Endodermal cell (in vitro differentiated cells): ENCODE results near the gene C1orf21. TPM values are rescaled to one million over a fixed set of nuclear protein-coding genes. Genes with fewer than 3 reads are reported as not detected.

Source experiments
- DNase-seq: peaks from one replicate; pipeline ENCODE4 v3.0.0-alpha.2; 2017
- H3K27ac ChIP-seq: 2 replicates; pipeline ENCODE4 v1.5.1; 2013; ENCODE audit warnings: mild to moderate bottlenecking, low read depth, low read length, moderate library complexity
- H3K27me3 ChIP-seq: 2 replicates; pipeline ENCODE4 v1.6.1; 2013; ENCODE audit warnings: mild to moderate bottlenecking, low read length, moderate library complexity; ENCODE audit not compliant: insufficient read depth, control insufficient read depth, poor library complexity, severe bottlenecking
- H3K36me3 ChIP-seq: 2 replicates; pipeline ENCODE4 v1.7.0; 2013; ENCODE audit warnings: mild to moderate bottlenecking, low read length, moderate library complexity; ENCODE audit not compliant: control insufficient read depth, insufficient read depth
- H3K4me1 ChIP-seq: one replicate; pipeline ENCODE4 v1.7.0; 2013; ENCODE audit warnings: low read length; ENCODE audit not compliant: control insufficient read depth, insufficient read depth
- H3K4me3 ChIP-seq: 2 replicates; pipeline ENCODE4 v1.5.1; 2013; ENCODE audit warnings: mild to moderate bottlenecking, low read length, moderate library complexity
- H3K9ac ChIP-seq: 2 replicates; pipeline ENCODE4 v1.6.1; 2013; ENCODE audit warnings: mild to moderate bottlenecking, low read length, moderate library complexity; ENCODE audit not compliant: poor library complexity, severe bottlenecking; ENCODE audit errors: extremely low read depth
- H3K9me3 ChIP-seq: 2 replicates; pipeline ENCODE4 v1.6.1; 2013; ENCODE audit warnings: mild to moderate bottlenecking, low read length, moderate library complexity; ENCODE audit not compliant: control insufficient read depth
- H3K27ac Mint-ChIP-seq: 2 replicates; pipeline ENCODE4 v1.8.0; 2020; ENCODE audit warnings: mixed read lengths
- H3K27me3 Mint-ChIP-seq: 2 replicates; pipeline ENCODE4 v1.8.0; 2021; ENCODE audit warnings: mild to moderate bottlenecking, mixed read lengths; ENCODE audit not compliant: insufficient read depth
- H3K36me3 Mint-ChIP-seq: 2 replicates; pipeline ENCODE4 v1.8.0; 2020; ENCODE audit warnings: low read depth, mixed read lengths
- H3K4me1 Mint-ChIP-seq: 2 replicates; pipeline ENCODE4 v1.8.0; 2020; ENCODE audit warnings: mixed read lengths
- H3K4me3 Mint-ChIP-seq: 2 replicates; pipeline ENCODE4 v1.8.0; 2020; ENCODE audit warnings: mild to moderate bottlenecking, moderate library complexity, mixed read lengths
- H3K9me3 Mint-ChIP-seq: 2 replicates; pipeline ENCODE4 v1.8.0; 2020; ENCODE audit warnings: mild to moderate bottlenecking, mixed read lengths
- WGBS, 2 experiments: methylation state at CpG; one replicate each; pipeline versions ENCODE4 v1.1.5 to v1.1.7; 2013; ENCODE audit warnings: missing lambda C conversion rate in 2 of 2, mixed read lengths in 1 of 2; ENCODE audit not compliant: insufficient coverage in 1 of 2, insufficient read length in 1 of 2; 5-methylcytosine and 5-hydroxymethylcytosine counted together
- total RNA-seq, 2 donors: library from RNA; stranded (reverse); fragmentation: NEBNext Ultra II Directional in 1 of 2; extraction: Animal tissue kit (Norgen Biotek cat#: 25700) in 1 of 2; gene quantifications; 2 replicates in 1 of 2; 3 replicates in 1 of 2; pipeline ENCODE4 v1.2.1, GENCODE V29; 2021
- TF ChIP-seq, protein P1 (sequence below): fragments of 200-600 bp; sonication (generic); conservative IDR thresholded peaks from 2 replicates; pipeline ENCODE4 v1.5.0; 2021; ENCODE audit warnings: antibody characterized with exemption, mild to moderate bottlenecking

C1orf21 gene
- total RNA-seq, 2 donors from 2014 or later, result 9.1 to 10.2 TPM

DNA sequence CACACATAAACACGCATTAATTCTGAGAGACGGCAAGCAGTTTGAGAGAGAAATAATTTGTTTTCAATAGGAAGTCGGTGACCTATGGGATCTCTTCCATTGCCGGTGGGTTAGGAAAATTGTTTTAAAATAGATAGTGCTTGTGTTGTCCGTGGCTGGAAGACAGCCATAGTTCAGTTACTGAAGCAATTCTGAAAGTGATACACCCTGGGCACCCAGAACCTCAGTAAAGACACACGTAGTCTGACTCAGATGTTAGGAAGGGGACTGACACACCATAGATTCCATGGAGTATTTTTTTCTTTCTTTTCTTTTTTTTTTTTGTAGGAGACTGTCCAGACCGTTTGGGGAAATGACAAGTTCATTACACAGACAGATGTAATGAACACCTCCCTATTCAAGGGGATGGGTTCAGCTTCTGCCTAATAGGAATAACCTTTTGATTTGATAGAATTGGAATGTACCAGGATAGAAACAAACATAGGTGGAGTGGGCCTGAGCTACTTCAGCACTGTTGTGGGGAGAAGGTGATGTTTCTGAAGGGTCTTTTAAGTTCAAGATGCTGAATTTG lies 1.6 kb downstream of the C1orf21 start:
- Histone ChIP-seq H3K4me3 (peak overlapping the region; percentile 89), H3K27ac (no peak overlapping the region), H3K9ac (peak overlapping the region; percentile 35), H3K4me1 (no peaks in the 10 kb centered on the region), H3K27me3 (peaks cover 61% of the 10 kb centered on the region), H3K9me3 (no peaks in the 10 kb centered on the region), H3K36me3 (no peaks in the 10 kb centered on the region)
- peaks cover 17% of the 10 kb centered on the region for H3K4me1 Mint-ChIP-seq
- DNase-seq, result no peak
- H3K36me3 Mint-ChIP-seq, result no peaks in the 10 kb centered on the region
- no peaks in the 10 kb centered on the region for H3K9me3 Mint-ChIP-seq
- no peak overlapping the region for H3K27ac Mint-ChIP-seq
- TF ChIP-seq, protein P1, sequence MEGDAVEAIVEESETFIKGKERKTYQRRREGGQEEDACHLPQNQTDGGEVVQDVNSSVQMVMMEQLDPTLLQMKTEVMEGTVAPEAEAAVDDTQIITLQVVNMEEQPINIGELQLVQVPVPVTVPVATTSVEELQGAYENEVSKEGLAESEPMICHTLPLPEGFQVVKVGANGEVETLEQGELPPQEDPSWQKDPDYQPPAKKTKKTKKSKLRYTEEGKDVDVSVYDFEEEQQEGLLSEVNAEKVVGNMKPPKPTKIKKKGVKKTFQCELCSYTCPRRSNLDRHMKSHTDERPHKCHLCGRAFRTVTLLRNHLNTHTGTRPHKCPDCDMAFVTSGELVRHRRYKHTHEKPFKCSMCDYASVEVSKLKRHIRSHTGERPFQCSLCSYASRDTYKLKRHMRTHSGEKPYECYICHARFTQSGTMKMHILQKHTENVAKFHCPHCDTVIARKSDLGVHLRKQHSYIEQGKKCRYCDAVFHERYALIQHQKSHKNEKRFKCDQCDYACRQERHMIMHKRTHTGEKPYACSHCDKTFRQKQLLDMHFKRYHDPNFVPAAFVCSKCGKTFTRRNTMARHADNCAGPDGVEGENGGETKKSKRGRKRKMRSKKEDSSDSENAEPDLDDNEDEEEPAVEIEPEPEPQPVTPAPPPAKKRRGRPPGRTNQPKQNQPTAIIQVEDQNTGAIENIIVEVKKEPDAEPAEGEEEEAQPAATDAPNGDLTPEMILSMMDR, result no peak
- peak overlapping the region; percentile 68 for H3K4me3 Mint-ChIP-seq
- H3K27me3 Mint-ChIP-seq, result peaks cover 83% of the 10 kb centered on the region
- 11 to 18% methylated on average over 2 to 6 of the region's 7 CpGs for WGBS, 2 experiments

DNA sequence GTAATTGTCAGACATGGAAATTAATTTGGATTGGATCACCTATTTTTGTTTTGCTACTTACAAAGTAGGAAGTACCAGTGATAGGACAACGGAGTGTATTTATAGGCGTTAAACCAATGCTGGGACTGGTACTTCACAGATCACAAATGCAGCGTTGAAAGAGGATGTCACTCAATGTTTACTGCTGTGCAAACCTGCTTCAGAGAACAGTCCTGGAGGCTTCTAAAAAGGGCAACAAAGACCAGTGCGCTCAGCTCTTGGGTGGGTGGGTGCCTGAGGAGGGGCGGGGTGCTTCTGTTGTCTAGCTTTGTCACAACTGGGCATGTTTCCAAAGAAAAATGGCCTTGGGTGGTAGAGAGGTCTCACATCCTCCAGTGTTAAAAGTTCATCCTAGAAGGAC lies 2.1 kb downstream of the C1orf21 start:
- peak overlapping the region; percentile 89 for H3K4me3 ChIP-seq
- Mint-ChIP-seq H3K36me3 (no peaks in the 10 kb centered on the region), H3K27me3 (peaks cover 79% of the 10 kb centered on the region), H3K4me3 (peak overlapping the region; percentile 68), H3K4me1 (peaks cover 14% of the 10 kb centered on the region), H3K27ac (no peak overlapping the region), H3K9me3 (no peaks in the 10 kb centered on the region)
- no peak for DNase-seq
- 63 to 70% methylated on average over 3 to 5 of the region's 5 CpGs for WGBS, 2 experiments
- no peaks in the 10 kb centered on the region for H3K36me3 ChIP-seq
- H3K4me1 ChIP-seq, result no peaks in the 10 kb centered on the region
- no peak overlapping the region for H3K9ac ChIP-seq
- H3K27ac ChIP-seq, result no peak overlapping the region
- H3K9me3 ChIP-seq, result no peaks in the 10 kb centered on the region
- TF ChIP-seq, protein P1, result no peak
- peaks cover 56% of the 10 kb centered on the region for H3K27me3 ChIP-seq

DNA sequence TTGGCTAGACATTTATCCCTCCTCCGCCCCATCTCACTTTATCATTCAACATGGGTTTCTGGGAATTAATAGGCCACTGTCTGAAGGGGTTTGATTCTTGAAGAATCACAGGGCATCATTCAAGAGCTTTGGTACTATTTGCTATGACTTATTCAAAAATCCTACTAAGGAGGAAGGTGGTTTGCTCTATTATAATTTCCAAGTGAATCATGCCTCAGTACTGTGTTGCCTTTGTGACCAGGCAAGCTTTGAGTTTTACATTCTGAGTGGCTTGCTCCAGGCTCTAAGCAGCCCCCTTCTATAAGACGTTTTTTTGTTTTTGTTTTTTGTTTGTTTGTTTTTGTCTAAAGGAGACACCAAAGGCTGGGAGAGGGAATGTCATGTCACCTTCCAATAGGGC lies 2.6 kb downstream of the C1orf21 start:
- no peaks in the 10 kb centered on the region for H3K4me1 ChIP-seq
- H3K4me3 Mint-ChIP-seq, result no peak overlapping the region
- peaks cover 51% of the 10 kb centered on the region for H3K27me3 ChIP-seq
- H3K9me3 Mint-ChIP-seq, result no peaks in the 10 kb centered on the region
- no peak overlapping the region for H3K9ac ChIP-seq
- WGBS, 2 experiments, result 87 to 100% methylated on average over 1 to 2 of the region's 2 CpGs
- TF ChIP-seq, protein P1, result no peak
- H3K9me3 ChIP-seq, result no peaks in the 10 kb centered on the region
- H3K4me1 Mint-ChIP-seq, result peaks cover 13% of the 10 kb centered on the region
- no peaks in the 10 kb centered on the region for H3K36me3 ChIP-seq
- DNase-seq, result no peak
- peak overlapping the region; percentile 89 for H3K4me3 ChIP-seq
- no peak overlapping the region for H3K27ac Mint-ChIP-seq
- no peaks in the 10 kb centered on the region for H3K36me3 Mint-ChIP-seq
- peaks cover 79% of the 10 kb centered on the region for H3K27me3 Mint-ChIP-seq
- no peak overlapping the region for H3K27ac ChIP-seq
